HG03066 (cell line): Measurements from ENCODE around the gene PARD3.

Source experiments
- ATAC-seq: cut with Tn5 transposase; IDR thresholded peaks from one replicate; pipeline ENCODE4 v1.9.1; 2021; ENCODE audit warnings: low read depth; ENCODE audit not compliant: unreplicated experiment

The PARD3 gene

GRCh38 chr10:34184939-34185386, 630.1 kb downstream of the PARD3 start:
- ATAC-seq = no peak

DNA sequence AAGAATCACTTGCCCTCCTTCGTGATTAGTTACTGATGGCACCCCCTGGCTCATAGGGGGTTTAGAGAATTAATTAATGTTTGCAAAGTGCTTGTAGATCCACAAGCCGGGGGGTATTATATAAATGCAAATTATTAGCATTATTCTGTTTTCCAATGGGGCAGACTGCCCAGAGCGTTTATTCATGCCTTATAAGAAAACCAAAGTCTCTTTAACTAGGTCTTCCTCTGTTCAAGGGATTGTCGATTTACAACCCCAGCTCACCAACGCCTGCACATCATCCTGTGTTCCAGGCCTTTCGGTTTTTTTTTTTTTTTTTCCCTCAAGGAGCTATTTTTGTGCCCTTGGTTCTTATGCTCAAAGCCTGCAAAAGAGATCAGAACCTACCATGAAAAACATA, 630.7 kb downstream of the PARD3 start:
- ATAC-seq = no peak

GRCh38 chr10:34183016-34183796, 631.9 kb downstream of the PARD3 start:
- ATAC-seq = no peak

DNA sequence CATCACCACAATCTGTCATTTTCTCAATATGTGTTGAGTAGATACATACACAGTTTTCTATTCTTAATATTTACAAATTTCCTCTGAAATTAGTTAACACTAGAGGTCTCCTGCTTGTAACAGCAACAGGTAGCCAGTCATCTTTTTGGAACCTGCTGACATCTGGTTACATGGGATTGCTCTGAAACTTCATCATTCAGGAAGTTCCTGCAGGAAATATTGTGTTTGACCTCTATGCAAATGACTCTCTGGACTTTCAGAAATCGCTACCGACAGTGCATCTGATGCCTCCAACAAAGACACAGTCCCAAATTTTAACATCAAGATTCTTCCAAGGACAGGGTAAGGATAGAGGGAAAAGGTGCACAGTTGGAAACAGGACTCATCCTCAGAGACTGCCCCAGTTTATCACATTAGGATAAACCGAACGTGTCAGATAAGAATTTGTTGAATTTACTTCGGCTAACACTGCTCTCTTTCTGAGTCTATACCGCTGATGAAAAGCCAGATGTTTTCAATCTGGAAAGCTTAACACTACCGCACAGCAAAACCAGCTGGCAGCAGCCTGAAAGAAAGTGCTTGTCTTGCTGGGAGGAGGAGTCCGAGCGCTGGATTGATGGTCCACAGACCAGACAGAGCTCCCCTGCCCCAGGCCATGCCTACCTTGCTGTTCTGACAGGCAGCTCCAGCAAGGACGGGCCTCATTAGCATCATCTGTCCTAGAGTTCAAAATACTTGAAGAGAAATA, 633.4 kb downstream of the PARD3 start:
- no peak for ATAC-seq

GRCh38 chr10:34180749-34181148, 634.3 kb downstream of the PARD3 start:
- ATAC-seq = no peak

DNA sequence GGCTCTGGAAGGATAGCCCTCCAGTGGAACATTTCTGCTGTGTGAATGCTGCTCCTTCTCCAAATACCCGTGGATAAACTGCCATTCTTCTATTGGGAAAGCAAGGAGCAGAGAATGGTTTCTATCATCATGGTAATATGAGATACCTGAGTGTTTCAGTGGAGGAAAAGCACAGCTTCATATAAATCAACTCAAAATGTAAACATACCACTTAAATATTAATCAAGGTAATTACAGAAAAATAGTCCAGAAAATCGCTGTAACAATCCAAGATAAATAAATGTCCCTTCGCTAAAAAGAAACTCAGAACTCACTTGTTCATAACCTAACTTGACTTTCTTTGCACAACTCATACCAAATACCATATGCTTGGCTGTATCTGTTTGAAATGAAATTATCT, 635.8 kb downstream of the PARD3 start:
- no peak for ATAC-seq

DNA sequence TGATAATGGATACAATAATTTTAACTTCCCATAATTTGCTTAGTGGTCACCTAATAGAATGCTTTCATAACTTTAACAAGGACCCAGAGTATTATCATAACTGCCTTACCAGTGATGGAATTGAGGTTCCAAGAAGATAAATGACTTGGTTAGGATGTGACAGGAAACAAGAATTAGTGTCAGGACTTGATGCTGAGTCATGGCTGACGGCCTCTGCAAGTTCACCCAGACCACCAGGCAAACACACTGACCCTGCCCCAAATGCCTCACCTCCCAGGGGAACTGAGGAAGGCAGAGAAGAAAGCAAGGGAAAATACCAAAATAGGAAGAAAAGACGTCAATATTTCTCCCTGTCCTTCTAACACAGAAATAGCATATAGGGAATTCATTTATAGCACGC, 636.3 kb downstream of the PARD3 start:
- no peak for ATAC-seq

DNA sequence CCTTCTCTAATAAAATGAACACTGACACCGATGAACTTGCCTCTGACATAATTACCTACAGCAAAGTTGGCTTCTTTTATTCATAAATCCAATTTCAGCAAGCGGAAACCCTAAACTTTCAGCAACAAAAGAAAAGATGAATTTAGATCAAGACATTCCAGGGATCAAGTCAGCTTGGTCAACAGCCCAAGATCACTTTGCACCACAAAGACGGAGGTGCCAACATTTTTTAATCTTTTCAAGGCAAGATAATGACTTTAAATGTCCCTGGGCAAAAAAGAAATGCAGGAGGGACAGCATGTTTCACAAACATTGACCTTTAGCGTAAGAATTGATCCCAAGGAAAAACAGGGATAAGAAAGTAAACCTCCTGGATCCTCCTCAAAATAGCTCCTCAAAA, 636.9 kb downstream of the PARD3 start:
- no peak for ATAC-seq

- no peak for ATAC-seq
These were observed 637.7 kb downstream of the PARD3 start for GRCh38 chr10:34177445-34177844.

- no peak for ATAC-seq
These were observed 638.7 kb downstream of the PARD3 start for GRCh38 chr10:34176351-34176750.

GRCh38 chr10:34175121-34175520, 640.0 kb downstream of the PARD3 start:
- ATAC-seq = no peak

DNA sequence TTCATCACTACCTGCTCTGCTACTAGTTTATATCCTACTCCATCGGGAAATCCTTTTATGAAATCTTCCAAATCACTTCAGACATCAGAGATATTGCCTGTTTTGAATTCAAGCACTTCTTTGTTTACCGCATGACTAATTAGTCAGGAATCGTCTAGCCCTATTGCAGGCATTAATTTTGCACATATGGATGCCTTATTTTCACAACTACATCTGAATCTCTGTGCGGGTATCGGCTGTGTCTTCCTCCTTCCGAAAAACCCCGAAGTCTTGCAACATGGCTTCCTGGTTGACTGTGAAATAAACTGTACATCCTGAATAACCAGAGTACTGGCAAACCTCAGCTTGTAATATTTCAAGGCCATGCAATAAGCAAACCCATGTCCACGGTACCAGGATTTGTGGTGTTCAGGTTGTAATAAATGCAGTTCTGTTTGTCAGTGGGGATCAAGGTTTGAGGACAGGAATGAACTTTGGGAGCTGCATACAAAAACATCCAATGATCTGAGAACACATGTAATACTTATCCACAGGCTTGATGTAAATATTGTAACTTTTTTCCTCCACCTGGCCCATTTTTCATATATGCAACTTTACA, 642.1 kb downstream of the PARD3 start:
- ATAC-seq = no peak

- ATAC-seq = no peak
These were observed 643.1 kb downstream of the PARD3 start for GRCh38 chr10:34171957-34172527.

DNA sequence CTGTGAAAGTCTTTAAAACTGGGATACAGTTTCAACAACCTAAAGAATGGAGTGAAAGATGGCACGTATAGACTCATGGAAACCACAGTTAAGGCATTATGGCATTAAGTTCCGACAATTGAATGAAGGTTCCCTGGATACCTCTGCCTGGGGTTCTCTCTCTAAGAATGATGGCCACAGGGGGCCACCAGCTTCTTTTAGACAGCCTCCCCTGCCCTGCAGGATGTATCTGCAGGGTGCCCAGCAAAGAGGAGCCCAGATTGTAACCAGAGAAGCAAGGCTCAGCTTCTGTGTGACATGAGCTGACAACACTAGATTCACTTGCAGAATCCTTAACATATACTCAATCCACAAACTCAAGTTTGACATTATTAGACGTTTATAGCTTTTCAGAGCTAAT, 645.4 kb downstream of the PARD3 start:
- ATAC-seq = no peak

GRCh38 chr10:34169131-34169530, 646.0 kb downstream of the PARD3 start:
- no peak for ATAC-seq

GRCh38 chr10:34168439-34168838, 646.7 kb downstream of the PARD3 start:
- ATAC-seq = no peak

DNA sequence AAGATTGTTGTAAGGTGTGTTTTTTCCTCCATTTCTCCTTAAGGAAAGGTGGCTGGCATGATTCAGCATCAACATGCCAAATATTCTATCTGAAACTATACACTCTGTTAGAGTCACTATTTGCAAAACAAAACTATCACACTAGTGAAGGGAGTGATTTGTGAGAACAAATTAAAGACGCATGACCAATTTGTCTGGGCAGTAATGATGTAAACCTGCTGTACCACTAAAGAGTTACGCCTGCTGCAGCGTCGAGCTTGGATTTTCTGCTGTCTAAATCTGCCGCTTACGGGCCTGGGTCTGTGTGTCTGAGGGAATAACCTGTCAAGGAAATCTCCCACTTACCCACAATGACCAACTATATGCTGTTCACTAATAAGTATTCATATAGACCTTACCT, 648.3 kb downstream of the PARD3 start:
- no peak for ATAC-seq

GRCh38 chr10:34166354-34166753, 648.7 kb downstream of the PARD3 start:
- no peak for ATAC-seq

- ATAC-seq = no peak
These were observed 651.1 kb downstream of the PARD3 start for GRCh38 chr10:34164029-34164428.

DNA sequence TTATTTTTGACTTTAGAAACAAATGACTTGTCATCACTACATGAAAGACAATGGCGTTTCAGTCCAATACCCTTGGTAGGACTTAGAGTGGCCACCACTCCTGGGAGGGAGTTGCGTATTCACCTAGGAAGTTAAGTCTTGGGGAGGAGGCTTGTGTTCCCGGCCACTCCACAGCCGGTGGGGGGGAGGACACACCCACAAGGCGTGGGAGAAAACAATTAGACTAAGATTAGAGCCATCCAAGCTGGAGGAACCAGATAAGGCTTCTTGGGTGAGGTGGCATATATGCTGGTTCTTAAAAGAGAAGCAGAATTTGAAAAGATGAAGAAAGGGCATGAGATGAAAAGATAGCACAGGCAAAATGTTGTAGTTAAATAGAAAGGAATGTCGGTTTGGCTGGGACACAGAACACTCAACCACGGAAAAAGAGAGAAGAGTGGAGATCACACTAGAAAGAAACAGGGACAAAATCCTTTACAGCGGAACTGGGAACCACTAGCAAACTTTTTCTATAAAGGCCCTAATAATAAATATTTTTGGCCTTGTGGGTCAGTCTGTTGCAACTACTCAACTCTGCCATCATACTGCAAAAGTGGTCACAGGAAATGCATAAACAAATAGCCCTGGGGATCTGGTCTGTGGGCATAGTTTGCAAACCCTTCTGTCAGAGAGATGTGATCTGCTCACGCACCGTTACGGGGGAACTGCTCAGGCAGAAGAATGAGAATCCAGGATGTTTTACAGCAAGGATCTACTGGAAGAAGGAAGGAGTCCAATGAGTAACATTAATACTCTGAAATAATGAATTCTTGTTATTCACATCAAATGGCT, 651.8 kb downstream of the PARD3 start:
- no peak for ATAC-seq
